H1 (cell line): ENCODE measurements around the gene MYADM. TPM values are rescaled to one million over a fixed set of nuclear protein-coding genes. Genes with fewer than 3 reads are reported as not detected.

Experiments used
- TBP ChIP-seq: IDR thresholded peaks from 2 replicates; pipeline ENCODE4 v1.6.1; 2011; ENCODE audit warnings: low read depth, low read length, improper control_type of control experiment
- TCF12 ChIP-seq: IDR thresholded peaks from 2 replicates; pipeline ENCODE4 v1.6.1; 2011; ENCODE audit warnings: low read depth, mild to moderate bottlenecking, low read length
- polyA plus RNA-seq, 7 experiments: library from polyadenylated mRNA; depleted of rRNA in 3 of 7; stranded (reverse) in 5 of 7; unstranded in 2 of 7; fragments of >200 nt in 5 of 7; fragments of 200-250 nt in 2 of 7; gene quantifications; 1 replicate in 5 of 7; 2 replicates in 1 of 7; 4 replicates in 1 of 7; pipeline versions ENCODE4 v1.2.1 to v1.2.3, GENCODE V29; 2011 to 2013; ENCODE audit warnings: missing spikeins in 2 of 7, mixed read lengths in 2 of 7
- total RNA-seq: library from RNA; stranded (reverse); fragmentation: NEBNext Ultra II Directional; extraction: Animal tissue kit (Norgen Biotek cat#: 25700); gene quantifications from 2 replicates; pipeline ENCODE4 v1.2.1, GENCODE V29; 2021

Gene MYADM
- total and polyA plus RNA-seq, 2 of the 8 experiments (the other 6 are each of a cell fraction or from before 2014, with no cell fraction given): 70.1 to 74.2 TPM

DNA sequence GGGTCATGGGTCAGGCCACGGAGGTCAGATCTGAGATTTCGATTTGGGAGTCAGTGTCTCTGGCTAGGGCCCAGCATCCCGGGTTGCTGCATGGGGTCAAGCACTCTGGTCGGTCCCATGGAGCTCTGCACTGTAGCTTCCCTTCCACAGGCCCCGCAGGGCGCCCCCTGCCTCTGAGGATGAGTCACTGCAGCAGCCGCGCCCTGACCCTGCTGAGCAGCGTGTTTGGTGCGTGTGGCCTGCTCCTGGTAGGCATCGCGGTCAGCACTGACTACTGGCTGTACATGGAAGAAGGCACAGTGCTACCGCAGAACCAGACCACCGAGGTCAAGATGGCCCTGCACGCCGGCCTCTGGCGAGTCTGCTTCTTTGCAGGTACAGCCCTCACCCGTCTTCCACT is 45.0 kb downstream of the MYADM start (continued):
- TF ChIP-seq TBP: no peak
- TF ChIP-seq TCF12: no peak
